Endothelial cell of hepatic sinusoid (primary cell): ENCODE data around the gene GLYR1.

Source experiments
- in situ Hi-C: cut with HindIII; loops from 2 replicates; pipeline ENCODE4 v1.10.0; 2017; ENCODE audit warnings: low sequenced_read_pairs

Gene GLYR1

DNA sequence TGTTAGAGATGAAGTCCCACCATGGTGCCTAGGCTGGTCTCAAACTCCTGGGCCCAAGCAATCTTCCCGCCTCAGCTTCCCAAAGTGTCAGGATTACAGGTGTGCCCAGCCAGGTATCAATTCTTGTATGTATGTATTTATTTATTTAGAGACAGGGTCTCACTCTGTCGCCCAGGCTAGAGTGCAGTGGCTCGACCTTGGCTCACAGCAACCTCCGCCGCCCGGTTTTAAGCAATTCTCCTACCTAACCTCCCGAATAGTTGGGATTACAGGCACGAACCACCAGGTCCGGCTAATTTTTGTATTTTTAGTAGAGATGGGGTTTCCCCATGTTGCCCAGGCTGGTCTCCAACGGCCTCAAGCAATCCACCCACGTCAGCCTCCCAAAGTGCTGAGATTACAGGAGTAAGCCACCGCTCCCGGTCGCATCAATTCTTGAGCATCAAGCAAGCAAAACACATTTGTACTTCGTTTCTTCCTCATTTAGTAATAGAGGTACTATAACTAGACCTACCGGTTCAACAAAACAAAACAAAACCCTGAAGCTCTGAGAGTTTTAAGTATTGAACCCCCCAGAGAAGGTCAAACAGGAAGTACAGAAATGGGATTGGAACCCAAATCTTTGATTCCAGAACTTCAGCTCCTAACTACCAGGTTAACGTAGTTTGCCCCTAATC, 79.1 kb downstream of the GLYR1 start:
- in situ Hi-C loops: loop anchor here (5.0 kb wide), 1 partner anchor 64 kb away; no protein-coding TSS in a partner anchor

DNA sequence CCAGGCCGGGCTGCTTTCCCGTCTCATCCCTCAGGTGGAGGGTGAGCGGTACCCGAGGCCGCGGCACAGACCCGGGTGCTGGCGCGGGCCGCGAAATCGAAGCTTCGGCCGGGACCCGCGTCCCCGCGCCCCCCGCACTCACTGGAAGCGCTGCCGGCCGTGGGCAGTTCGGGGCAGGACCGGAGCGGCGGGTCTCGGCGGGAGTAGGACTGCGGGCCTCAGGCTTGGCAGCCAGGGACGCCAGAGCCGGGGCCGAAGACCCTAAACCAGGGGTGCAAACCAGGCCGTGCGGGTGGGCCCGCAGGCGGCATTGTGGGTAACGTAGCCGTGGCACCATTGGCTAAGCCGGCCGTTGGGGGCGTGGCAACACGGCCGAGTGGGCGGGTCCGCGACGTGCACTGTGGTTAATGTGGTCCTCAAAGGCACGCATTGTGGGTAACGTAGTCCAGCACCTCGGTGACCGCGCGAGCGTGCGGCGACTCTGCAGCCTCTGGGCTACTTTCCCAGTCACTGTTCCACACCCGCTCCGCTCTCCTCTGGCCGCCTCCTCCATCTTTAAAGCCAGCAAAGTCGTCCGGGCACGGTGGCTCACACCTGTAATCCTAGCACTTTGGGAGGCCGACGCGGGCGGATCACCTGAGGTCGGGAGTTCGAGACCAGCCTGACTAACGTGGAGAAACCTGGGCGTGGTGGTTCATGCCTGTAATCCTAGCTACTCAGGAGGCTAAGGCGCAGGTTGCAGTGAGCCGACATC, 80.0 kb downstream of the GLYR1 start, which contains the start of gene ZNF500:
Gene ZNF500, minus strand, starts transcription at position 288 of the 754 bp plus-strand sequence. CDS start 1,184 bp downstream, outside the sequence.
- in situ Hi-C loops: loop anchor here (5.0 kb wide), 1 partner anchor 65 kb away; no protein-coding TSS in a partner anchor

DNA sequence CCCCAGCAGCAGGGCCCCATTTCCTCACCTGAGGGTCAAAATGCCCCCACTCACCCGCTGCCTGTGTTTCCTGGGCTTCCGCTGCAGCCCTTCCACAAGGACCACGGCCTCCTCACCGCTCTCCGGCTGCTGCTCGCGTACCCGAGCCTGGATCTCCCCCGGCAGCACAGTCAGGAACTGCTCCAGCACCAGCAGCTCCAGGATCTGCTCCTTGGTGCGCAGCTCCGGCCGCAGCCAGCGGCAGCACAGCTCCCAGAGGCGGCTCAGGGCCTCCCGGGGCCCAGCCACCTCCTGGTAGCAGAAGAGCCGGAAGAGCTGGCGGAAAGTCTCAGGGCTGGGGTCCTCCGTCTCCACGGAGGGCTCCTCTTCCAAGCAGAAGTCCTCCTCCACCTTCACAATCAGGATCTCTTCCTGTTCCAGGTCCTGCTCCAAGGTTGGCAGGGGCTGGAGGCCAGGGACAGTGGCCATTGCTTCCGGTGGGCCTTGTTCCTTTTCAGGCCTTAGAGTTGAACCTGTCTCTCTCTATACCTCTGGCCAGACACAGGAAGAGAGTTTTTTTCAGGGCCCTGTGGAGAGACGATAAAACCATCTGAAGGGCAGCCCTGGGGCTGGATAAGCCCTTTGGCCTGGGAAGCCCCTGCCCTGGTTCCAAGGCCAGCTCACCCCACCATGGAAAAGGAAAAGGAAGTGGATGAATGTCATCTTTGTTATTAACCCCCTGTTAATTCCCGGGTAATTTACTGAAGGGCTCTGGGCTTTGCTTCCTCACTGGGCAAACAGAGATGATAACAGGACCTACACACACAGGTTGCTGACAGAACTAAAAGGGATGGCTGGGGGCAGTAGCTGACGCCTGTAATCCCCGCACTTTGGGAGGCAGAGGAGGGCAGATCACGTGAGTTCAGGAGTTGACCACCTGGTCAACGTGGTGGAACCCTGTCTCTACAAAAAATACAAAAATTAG, 81.3 kb downstream of the GLYR1 start:
- in situ Hi-C loops: loop anchor here (5.0 kb wide), 1 partner anchor 67 kb away; no protein-coding TSS in a partner anchor

DNA sequence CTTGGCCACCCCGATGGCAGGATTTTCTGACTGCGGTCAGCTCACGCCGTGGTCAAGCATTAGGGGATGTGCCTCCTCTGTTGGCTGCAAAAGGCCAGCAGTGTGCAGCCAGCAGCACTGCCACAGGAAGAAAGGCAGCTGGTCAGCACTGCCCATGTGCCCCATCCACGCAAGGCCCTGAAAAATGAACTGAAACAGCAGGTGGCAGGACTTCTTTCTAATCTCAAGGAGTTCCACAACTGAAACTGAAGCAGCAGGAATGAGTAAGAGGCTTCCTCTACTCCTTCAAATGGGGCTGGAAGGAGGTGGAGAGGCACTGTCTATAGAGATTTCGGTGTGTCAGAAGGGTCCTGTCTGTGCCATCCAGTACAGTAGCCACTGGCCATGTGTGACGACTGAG, 83.3 kb downstream of the GLYR1 start:
- in situ Hi-C loops: no loop called here

DNA sequence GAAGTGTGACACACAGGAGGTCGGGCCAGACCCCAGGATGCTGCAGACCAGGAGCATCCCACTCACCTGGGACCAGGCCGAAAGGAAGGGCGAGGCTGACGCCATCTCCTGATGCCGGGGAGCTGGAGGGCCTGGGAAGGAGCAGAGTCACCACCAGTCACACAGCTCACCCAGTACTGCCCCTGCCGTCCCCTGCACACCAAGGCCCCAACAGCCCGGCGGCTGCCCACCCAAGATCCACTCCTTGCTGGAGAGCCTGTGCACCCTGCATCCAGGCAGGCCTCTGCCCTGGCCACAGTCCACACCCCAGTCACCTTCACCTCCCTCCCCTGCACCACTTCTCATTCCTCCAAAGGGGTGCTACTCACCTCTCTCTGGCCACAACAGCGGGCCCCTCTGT, 84.9 kb downstream of the GLYR1 start:
- in situ Hi-C loops: no loop called here

DNA sequence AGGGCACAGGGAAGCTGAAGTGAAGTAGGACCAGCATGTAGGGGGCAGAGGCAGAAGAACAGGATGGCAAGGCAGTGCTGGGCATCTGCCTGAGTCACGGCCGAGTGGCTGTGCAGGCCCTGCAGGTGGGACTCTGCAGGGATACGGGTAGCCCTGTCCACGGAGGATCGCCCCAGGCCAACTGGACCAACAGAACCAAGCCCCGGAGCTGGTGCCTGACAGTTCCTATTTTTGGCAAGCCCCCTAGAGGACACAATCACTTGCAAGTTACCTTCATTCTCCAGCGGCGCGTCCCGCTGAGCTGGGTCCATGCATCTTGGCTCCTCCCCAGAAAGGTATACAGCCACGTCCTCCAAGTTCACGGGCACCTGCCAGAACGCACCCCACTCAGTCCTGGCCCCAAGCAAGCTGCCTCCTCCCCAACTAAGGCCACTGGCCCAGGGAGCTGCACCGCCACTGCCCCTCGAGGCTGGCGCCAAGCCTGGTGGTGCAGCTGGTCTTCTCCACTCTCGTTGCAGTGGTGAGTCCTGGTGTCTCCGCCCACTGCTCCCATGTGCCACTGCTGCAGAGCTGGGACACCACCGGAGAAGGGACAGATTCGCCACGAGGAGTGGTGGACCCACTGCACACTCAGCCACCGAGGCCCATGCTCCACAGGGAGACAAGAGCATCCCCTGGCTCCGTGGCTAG, 86.7 kb downstream of the GLYR1 start:
- in situ Hi-C loops: no loop called here

DNA sequence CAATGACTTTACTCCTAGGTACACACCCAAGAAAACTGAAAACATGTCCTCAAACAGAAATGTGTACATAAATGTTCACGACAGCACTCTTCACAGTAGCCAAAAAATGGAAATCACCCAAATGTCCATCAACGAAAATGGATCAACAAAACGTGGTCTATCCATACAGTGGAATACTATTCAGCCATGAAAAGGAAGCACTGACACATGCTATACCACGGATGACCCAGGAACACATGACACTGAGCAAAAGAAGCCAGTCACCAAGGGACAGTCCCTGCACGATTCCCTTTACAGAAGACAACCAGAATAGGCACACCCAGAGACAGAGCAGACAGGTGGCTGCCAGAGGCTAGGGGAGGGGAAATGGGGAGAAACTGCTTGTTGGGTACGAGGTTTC, 91.4 kb downstream of the GLYR1 start:
- in situ Hi-C loops: no loop called here

DNA sequence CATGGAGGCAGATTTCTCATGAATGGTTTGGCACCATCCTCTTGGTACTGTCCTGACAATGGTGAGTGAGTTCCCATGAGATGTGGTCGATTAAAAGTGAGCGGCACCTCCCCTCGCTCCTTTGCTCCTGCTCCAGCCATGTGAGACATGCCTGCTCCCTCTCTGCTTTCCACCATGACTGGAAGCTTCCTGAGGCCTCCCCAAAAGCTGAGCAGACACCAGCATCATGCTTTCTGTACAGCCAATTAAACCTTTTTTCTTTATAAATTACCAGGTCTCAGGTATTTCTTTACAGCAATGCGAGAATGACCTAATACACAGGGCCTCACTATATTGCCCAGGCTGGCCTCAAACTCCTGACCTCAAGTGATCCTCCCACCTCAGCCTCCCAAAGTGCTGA, 92.2 kb downstream of the GLYR1 start:
- in situ Hi-C loops: no loop called here

DNA sequence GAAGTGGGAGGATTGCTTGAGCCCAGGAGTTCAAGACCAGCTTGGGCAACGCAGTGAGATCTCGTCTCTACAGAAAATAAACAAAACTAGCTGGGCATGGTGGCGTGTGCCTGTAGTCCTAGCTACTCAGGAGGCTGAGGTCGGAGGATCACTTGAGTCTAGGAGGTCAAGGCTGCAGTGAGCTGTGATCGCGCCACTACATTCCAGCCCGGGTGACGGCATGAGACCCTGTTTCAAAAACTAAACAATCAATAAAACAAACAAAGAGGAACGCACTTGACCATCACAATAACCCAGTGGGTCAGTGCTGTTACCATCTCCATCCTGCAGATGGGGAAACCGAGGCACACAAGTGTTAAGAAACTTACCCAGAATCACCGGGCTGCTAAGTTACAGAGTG, 93.9 kb downstream of the GLYR1 start:
- in situ Hi-C loops: no loop called here
